ENCODE data around the gene CFDP1. TPM values are rescaled to one million over a fixed set of nuclear protein-coding genes. Genes with fewer than 3 reads are reported as not detected.

Gene CFDP1
- total and polyA plus RNA-seq, 2 donors (not counting 1 experiment from before 2014, with no cell fraction given): 6.3 to 42.8 TPM

DNA sequence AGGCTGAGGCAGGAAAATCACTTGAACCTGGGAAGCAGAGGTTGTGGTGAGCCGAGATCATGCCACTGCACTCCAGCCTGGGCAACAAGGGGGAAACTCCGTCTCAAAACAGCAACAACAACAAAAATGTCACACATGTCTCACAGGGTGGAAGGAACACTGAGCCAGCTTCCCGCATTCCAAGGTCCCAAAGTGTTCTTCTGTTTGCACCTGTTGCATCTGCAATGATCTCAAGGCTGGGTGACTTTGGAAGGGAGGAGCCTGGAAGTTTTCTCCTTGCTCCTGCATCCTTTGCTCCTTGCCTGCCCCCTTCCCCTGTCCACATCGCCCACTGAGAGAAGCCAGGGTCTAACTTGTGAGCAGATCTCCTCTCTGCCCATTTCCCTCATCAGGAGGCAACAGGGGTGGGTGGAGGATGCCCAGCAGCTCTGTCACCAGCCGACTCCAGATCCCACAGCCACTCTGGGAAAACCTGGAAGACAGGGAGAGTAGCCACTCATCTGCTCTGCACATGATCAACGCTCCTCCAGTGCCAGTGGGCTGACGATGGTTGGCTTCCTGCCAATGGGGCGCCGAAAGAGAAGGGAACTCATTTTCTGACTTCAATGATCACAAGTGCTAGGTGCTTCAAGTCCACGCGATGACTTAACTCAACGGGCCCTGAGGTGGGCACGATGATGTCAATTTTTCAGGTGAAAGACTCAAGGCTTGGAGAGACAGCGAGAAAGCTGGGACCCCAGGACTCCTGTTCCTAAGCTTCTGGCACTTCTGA is 49.3 kb upstream of the CFDP1 start:
- H3K9ac ChIP-seq (ENCODE audit: low read length): no peak overlapping the region
- H3K4me1 ChIP-seq (ENCODE audit: control insufficient read depth in 2 of 2, insufficient read depth in 2 of 2, low read length in 2 of 2): peaks cover 0 to 3% of the 10 kb centered on the region in 2 donors
- H3K36me3 ChIP-seq (replicated peaks in 1 of 2; ENCODE audit: control extremely low read depth in 1 of 2, control insufficient read depth in 1 of 2, extremely low read depth in 1 of 2, insufficient read depth in 2 of 2, low read length in 1 of 2): no peaks in the 10 kb centered on the region
- Mint-ChIP-seq H3K4me3 (no peak overlapping the region), H3K27ac (no peak overlapping the region), H3K27me3 (peaks cover 7% of the 10 kb centered on the region), H3K4me1 (peaks cover 27% of the 10 kb centered on the region), H3K9me3 (ENCODE audit: insufficient read depth) (no peaks in the 10 kb centered on the region)
- no peaks in the 10 kb centered on the region for H3K79me2 ChIP-seq (ENCODE audit: control insufficient read depth, insufficient read depth, low read length)
- ATAC-seq (ENCODE audit: low read depth) (no peak), DNase-seq (no peak)
- no peaks in the 10 kb centered on the region for H3K27me3 ChIP-seq (replicated peaks in 1 of 4; ENCODE audit: control extremely low read depth in 1 of 4, control insufficient read depth in 3 of 4, insufficient read depth in 4 of 4, low read length in 3 of 4)
- H3K27ac ChIP-seq (ENCODE audit: low read length in 2 of 2): no peak overlapping the region
- CTCF ChIA-PET: interaction anchor here (0.5 to 1.0 kb wide), 2 partner anchors 10 to 844 kb away, joined by 3 read pairs; no protein-coding TSS in a partner anchor
- no peak overlapping the region for H3K4me2 ChIP-seq (replicated peaks; ENCODE audit: low read depth, low read length, poor library complexity, severe bottlenecking)
- H2AFZ ChIP-seq (ENCODE audit: insufficient read depth, low read depth, low read length, poor library complexity, severe bottlenecking): no peak overlapping the region
- POLR2A ChIA-PET: no interaction called here
- no peaks in the 10 kb centered on the region for H3K9me3 ChIP-seq (ENCODE audit: control extremely low read depth in 1 of 3, control insufficient read depth in 2 of 3, insufficient read depth in 1 of 3, low read length in 2 of 3)
- H3K4me3 ChIP-seq (ENCODE audit: control extremely low read depth in 1 of 5, extremely low read depth in 1 of 5, insufficient read depth in 1 of 5, low read depth in 2 of 5, low read length in 4 of 5): no peak overlapping the region
- 81% methylated on average over 11 of the region's 14 CpGs for WGBS (ENCODE audit: insufficient coverage)
- intact Hi-C loops (cut with micrococcal nuclease): no loop called here
- H4K20me1 ChIP-seq (ENCODE audit: control insufficient read depth, insufficient read depth, low read length, poor library complexity, severe bottlenecking): no peaks in the 10 kb centered on the region
- TF ChIP-seq CTCF (IDR thresholded peaks at IDR 0.05) (no peak), EZH2 (IDR thresholded peaks at IDR 0.05; ENCODE audit: borderline replicate concordance, insufficient read depth, low read depth, low read length, poor library complexity, severe bottlenecking) (no peak)

- H3K9me3 ChIP-seq (ENCODE audit: control extremely low read depth in 1 of 3, control insufficient read depth in 2 of 3, insufficient read depth in 1 of 3, low read length in 2 of 3): no peaks in the 10 kb centered on the region
- peaks cover 0 to 3% of the 10 kb centered on the region in 2 donors for H3K4me1 ChIP-seq (ENCODE audit: control insufficient read depth in 2 of 2, insufficient read depth in 2 of 2, low read length in 2 of 2)
- no peaks in the 10 kb centered on the region for H3K36me3 ChIP-seq (replicated peaks in 1 of 2; ENCODE audit: control extremely low read depth in 1 of 2, control insufficient read depth in 1 of 2, extremely low read depth in 1 of 2, insufficient read depth in 2 of 2, low read length in 1 of 2)
- H3K4me2 ChIP-seq (replicated peaks; ENCODE audit: low read depth, low read length, poor library complexity, severe bottlenecking): no peak overlapping the region
- CTCF ChIA-PET: no interaction called here
- Mint-ChIP-seq H3K27me3 (peaks cover 7% of the 10 kb centered on the region), H3K4me3 (no peak overlapping the region), H3K27ac (no peak overlapping the region), H3K9me3 (ENCODE audit: insufficient read depth) (no peaks in the 10 kb centered on the region), H3K4me1 (peaks cover 20% of the 10 kb centered on the region)
- no peaks in the 10 kb centered on the region for H4K20me1 ChIP-seq (ENCODE audit: control insufficient read depth, insufficient read depth, low read length, poor library complexity, severe bottlenecking)
- no peak overlapping the region for H2AFZ ChIP-seq (ENCODE audit: insufficient read depth, low read depth, low read length, poor library complexity, severe bottlenecking)
- H3K27me3 ChIP-seq (replicated peaks in 1 of 4; ENCODE audit: control extremely low read depth in 1 of 4, control insufficient read depth in 3 of 4, insufficient read depth in 4 of 4, low read length in 3 of 4): no peaks in the 10 kb centered on the region
- POLR2A ChIA-PET: interaction anchor here (0.6 kb wide), 1 partner anchor 12 kb away, joined by 4 read pairs; no protein-coding TSS in a partner anchor
- no peak for DNase-seq
- TF ChIP-seq CTCF (IDR thresholded peaks at IDR 0.05) (no peak), EZH2 (IDR thresholded peaks at IDR 0.05; ENCODE audit: borderline replicate concordance, insufficient read depth, low read depth, low read length, poor library complexity, severe bottlenecking) (no peak)
- no peaks in the 10 kb centered on the region for H3K79me2 ChIP-seq (ENCODE audit: control insufficient read depth, insufficient read depth, low read length)
- WGBS (ENCODE audit: insufficient coverage): 92% methylated on average over 7 of the region's 7 CpGs
- no peak overlapping the region for H3K9ac ChIP-seq (ENCODE audit: low read length)
- no peak overlapping the region for H3K27ac ChIP-seq (ENCODE audit: low read length in 2 of 2)
- intact Hi-C loops (cut with micrococcal nuclease): no loop called here
- H3K4me3 ChIP-seq (ENCODE audit: control extremely low read depth in 1 of 5, extremely low read depth in 1 of 5, insufficient read depth in 1 of 5, low read depth in 2 of 5, low read length in 4 of 5): no peak overlapping the region
- ATAC-seq (ENCODE audit: low read depth): no peak
Measured at GRCh38 chr16:75481475-75481874, 48.2 kb upstream of the CFDP1 start.

Data from B cell (primary cell).